ENCODE data around the gene KNDC1. TPM values are rescaled to one million over a fixed set of nuclear protein-coding genes. Genes with fewer than 3 reads are reported as not detected.

The KNDC1 gene
- total and polyA plus RNA-seq, 10 donors: 0.05 to 3.5 (median 1.0) TPM

GRCh38 chr10:133236401-133237240, 76.6 kb downstream of the KNDC1 start:
- Histone ChIP-seq H3K36me3 (no peaks in the 10 kb centered on the region), H3K27me3 (replicated peaks in 1 of 7) (peaks cover 2 to 100% (median 67%) of the 10 kb centered on the region in 7 donors), H3K9me3 (no peaks in the 10 kb centered on the region), H3K27ac (peak overlapping the region in 2 of 8 donors; percentile 68 to 77), H3K4me3 (peak overlapping the region in 7 of 8 donors; percentile 1 to 64 (median 31)), H3K4me1 (peaks cover 19 to 60% (median 42%) of the 10 kb centered on the region in 6 donors)
- intact Hi-C loops (cut with DNase I; ENCODE audit: low total_unique reads): no loop called here
- 2 to 3% (median 3%) methylated on average over 37 to 103 of the region's 103 CpGs; no CpG with 5 or more reads in 1 of the 5 donors for WGBS, 5 donors
- no peak for DNase-seq
- no peak for TF ChIP-seq POLR2AphosphoS5 (IDR thresholded peaks at IDR 0.05)
- TF ChIP-seq, protein P1, sequence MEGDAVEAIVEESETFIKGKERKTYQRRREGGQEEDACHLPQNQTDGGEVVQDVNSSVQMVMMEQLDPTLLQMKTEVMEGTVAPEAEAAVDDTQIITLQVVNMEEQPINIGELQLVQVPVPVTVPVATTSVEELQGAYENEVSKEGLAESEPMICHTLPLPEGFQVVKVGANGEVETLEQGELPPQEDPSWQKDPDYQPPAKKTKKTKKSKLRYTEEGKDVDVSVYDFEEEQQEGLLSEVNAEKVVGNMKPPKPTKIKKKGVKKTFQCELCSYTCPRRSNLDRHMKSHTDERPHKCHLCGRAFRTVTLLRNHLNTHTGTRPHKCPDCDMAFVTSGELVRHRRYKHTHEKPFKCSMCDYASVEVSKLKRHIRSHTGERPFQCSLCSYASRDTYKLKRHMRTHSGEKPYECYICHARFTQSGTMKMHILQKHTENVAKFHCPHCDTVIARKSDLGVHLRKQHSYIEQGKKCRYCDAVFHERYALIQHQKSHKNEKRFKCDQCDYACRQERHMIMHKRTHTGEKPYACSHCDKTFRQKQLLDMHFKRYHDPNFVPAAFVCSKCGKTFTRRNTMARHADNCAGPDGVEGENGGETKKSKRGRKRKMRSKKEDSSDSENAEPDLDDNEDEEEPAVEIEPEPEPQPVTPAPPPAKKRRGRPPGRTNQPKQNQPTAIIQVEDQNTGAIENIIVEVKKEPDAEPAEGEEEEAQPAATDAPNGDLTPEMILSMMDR (IDR thresholded peaks at IDR 0.05 in 8 of 11, conservative IDR thresholded peaks at IDR 0.05 in 3 of 11): no peak
- no peak for TF ChIP-seq POLR2A (IDR thresholded peaks at IDR 0.05)

DNA sequence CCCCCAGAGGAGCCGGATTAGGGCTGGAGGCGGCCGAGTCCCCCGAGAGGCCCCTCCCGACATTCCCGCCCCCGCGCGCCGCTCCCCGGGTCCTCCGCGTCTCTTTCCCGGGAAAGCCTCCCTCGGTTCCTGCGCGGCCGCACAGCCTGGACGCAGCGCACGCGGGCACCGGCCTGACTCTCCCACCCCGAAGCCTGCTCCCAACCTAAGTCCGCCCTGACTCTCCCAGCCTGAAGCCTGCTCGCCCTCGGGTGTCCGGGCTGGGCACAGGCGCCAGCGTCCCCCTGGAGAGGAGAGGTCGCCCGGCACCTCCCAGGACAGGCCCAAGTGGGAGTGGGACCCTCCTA, 77.2 kb downstream of the KNDC1 start:
- no peaks in the 10 kb centered on the region for H3K9me3 ChIP-seq
- H3K27ac ChIP-seq: no peak overlapping the region
- peaks cover 19 to 66% (median 47%) of the 10 kb centered on the region in 6 donors for H3K4me1 ChIP-seq
- no peak for DNase-seq
- no peaks in the 10 kb centered on the region for H3K36me3 ChIP-seq
- TF ChIP-seq, protein P1 (IDR thresholded peaks at IDR 0.05 in 8 of 11, conservative IDR thresholded peaks at IDR 0.05 in 3 of 11): no peak
- intact Hi-C loops (cut with DNase I; ENCODE audit: low total_unique reads): no loop called here
- 5 to 14% (median 8%) methylated on average over 5 to 32 of the region's 32 CpGs for WGBS, 5 donors
- peak overlapping the region in 7 of 8 donors; percentile 1 to 64 (median 31) for H3K4me3 ChIP-seq
- H3K27me3 ChIP-seq (replicated peaks in 1 of 7): peaks cover 2 to 100% (median 61%) of the 10 kb centered on the region in 7 donors

- peaks cover 2 to 100% (median 56%) of the 10 kb centered on the region in 7 donors for H3K27me3 ChIP-seq (replicated peaks in 1 of 7)
- peak within 1 kb of the TSS in 7 of 8 donors; percentile 1 to 64 (median 31) for H3K4me3 ChIP-seq
Observed at GRCh38 chr10:133237588-133238465, 77.8 kb downstream of the KNDC1 start, which contains the start of gene VENTX. VENTX (plus strand) TSS chr10:133237855; CDS start chr10:133237915, 60 bp downstream.

More at GRCh38 chr10:133237588-133238465, 77.8 kb downstream of the KNDC1 start, which contains the start of gene VENTX:
- TF ChIP-seq POLR2A (IDR thresholded peaks at IDR 0.05) (no peak), POLR2AphosphoS5 (IDR thresholded peaks at IDR 0.05) (no peak)
- TF ChIP-seq, protein P1 (IDR thresholded peaks at IDR 0.05 in 8 of 11, conservative IDR thresholded peaks at IDR 0.05 in 3 of 11): no peak
- Histone ChIP-seq H3K4me1 (peaks cover 19 to 68% (median 48%) of the 10 kb centered on the region in 6 donors), H3K9me3 (no peaks in the 10 kb centered on the region), H3K27ac (peak within 1 kb of the TSS in 1 of 8 donors; percentile 77), H3K36me3 (no peaks in the 10 kb centered on the region)
- 16 to 47% (median 23%) methylated on average over 40 to 60 of the region's 60 CpGs for whole genome bisulfite sequencing, 5 donors
- DNase-seq: no peak
- intact Hi-C loops (cut with DNase I; ENCODE audit: low total_unique reads): no loop called here
